ENCODE data around the gene OR4X1.
"Not testable (repeated sequence)": the region's sequence is repeated elsewhere in the genome, so short reads cannot be mapped to it uniquely, and the experiment has no call there.

OR4X1 gene, protein sequence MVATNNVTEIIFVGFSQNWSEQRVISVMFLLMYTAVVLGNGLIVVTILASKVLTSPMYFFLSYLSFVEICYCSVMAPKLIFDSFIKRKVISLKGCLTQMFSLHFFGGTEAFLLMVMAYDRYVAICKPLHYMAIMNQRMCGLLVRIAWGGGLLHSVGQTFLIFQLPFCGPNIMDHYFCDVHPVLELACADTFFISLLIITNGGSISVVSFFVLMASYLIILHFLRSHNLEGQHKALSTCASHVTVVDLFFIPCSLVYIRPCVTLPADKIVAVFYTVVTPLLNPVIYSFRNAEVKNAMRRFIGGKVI

DNA sequence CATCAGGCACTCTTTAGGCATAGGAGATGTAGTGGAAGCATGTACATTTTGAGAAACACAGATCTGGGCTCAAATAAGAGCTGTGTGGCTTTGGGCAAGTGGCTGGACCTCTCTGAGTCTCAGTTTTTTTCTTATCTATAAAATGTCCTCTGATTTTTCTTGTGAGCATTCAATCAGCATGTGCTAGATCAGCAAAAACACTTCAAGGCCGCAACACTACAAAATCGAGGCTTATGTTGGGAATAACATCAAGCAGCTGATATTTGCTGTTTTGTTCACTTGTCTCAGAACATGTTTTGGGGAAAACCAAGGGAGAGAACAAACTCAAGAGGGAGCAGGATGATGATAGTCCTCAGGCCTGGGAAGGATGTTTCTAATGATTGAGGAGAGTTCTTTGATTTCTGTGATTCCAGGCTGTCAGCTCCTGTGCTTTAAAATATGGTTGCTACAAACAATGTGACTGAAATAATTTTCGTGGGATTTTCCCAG, at the start of gene OR4X1:
OR4X1 (plus strand) TSS at position 439 of the 489 bp plus-strand sequence; CDS start at position 439, 0 bp downstream.
- no peak within 1 kb of the TSS for H3K4me3 ChIP-seq (ENCODE audit: low read length)
- TF ChIP-seq CTCF (conservative IDR thresholded peaks at IDR 0.05; ENCODE audit: low read length) = no peak
- no peak for DNase-seq (ENCODE audit: low read depth)

DNA sequence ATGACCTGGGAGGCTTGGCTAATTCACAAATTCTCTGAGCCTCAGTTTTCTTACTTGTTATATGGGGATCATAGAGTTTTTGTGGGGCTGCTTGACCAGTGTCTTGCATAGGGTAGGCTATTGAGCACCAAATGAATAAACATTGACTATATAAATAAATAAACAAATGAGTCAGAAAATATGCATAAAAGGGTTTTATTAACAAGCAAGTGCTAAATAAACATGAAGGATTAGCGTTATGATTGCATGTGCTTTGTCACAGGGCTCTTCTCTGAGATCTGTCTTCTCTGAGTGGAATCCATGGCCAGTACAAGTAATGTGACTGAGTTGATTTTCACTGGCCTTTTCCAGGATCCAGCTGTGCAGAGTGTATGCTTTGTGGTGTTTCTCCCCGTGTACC, 47.2 kb upstream of the OR4X1 start, which contains the start of gene OR4B1:
OR4B1 (plus strand) TSS at position 301 of the 400 bp plus-strand sequence; CDS start at position 301, 0 bp downstream.
- no peak for TF ChIP-seq CTCF (conservative IDR thresholded peaks at IDR 0.05; ENCODE audit: low read length)
- DNase-seq (ENCODE audit: low read depth) = no peak
- no peak within 1 kb of the TSS for H3K4me3 ChIP-seq (ENCODE audit: low read length)

DNA sequence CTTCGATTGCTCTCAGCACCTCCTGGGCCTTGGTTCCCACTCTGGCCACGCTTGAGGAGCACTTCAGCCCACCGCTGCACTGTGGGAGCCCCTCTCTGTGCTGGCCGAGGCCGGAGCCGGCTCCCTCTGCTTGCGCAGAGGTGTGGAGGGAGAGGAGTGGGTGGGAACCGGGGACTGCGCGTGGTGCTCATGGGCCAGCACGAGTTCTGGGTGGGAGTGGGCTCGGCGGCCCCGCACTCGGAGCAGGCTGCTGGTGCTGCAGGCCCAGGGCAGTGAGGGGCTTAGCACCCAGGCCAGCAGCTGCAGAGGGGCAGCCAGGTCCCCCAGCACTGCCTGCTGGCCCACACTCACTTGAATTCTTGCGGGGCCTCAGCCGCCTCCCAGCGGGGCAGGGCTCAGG, 34.9 kb upstream of the OR4X1 start:
- no peak for TF ChIP-seq CTCF (conservative IDR thresholded peaks at IDR 0.05; ENCODE audit: low read length)
- no peak for DNase-seq (ENCODE audit: low read depth)

GRCh38 chr11:48230057-48230456, 33.6 kb upstream of the OR4X1 start:
- H3K4me3 ChIP-seq (ENCODE audit: low read length); DNase-seq (ENCODE audit: low read depth): not testable (repeated sequence)

More for the DNA sequence above, 34.9 kb upstream of the OR4X1 start:
- no peak overlapping the region for H3K4me3 ChIP-seq (ENCODE audit: low read length)

DNA sequence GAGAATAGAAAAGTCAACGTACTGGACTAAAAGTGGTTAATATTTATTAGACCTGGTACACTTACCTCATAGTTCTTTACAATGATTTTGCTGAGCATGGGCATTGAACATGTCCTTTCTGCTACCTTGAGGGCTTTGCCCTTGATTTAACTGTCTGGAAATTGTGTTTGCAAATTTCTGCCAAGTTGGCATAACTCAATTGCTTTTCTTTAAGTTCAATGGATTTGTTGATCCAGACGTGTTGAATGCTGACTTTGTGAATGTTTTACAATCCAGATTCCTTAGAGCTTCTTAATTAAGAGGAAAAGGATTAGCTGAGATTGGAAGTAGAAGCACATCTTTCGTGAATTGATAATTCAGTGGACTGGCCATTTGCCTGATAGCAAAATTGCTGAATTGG, 25.9 kb upstream of the OR4X1 start:
- TF ChIP-seq CTCF (conservative IDR thresholded peaks at IDR 0.05; ENCODE audit: low read length) = no peak
- no peak for DNase-seq (ENCODE audit: low read depth)
- H3K4me3 ChIP-seq (ENCODE audit: low read length) = no peak overlapping the region

- no peak for TF ChIP-seq CTCF (conservative IDR thresholded peaks at IDR 0.05; ENCODE audit: low read length)
- DNase-seq (ENCODE audit: low read depth) = no peak
- no peak overlapping the region for H3K4me3 ChIP-seq (ENCODE audit: low read length)
Observed at GRCh38 chr11:48242501-48242900, 21.2 kb upstream of the OR4X1 start.

DNA sequence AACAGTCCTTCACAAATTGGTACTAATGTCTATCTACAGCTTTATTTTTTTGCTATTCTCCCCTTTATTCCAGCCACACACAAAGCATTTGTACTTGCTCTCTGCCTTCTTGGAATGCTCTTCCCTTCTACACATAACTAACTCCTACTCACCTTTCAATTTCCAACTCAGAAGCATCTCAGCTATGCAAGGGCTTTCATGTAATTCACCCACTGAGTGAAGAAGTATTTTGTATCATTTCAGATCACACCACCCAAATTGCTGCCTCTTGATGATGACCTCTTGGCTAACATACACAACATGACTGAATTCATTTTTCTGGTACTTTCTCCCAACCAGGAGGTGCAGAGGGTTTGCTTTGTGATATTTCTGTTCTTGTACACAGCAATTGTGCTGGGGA, 18.9 kb upstream of the OR4X1 start, which contains the start of gene OR4X2:
OR4X2 (plus strand) TSS at position 301 of the 400 bp plus-strand sequence; CDS start at position 301, 0 bp downstream.
- no peak for DNase-seq (ENCODE audit: low read depth)
- TF ChIP-seq CTCF (conservative IDR thresholded peaks at IDR 0.05; ENCODE audit: low read length) = no peak

More for the DNA sequence above, 18.9 kb upstream of the OR4X1 start, which contains the start of gene OR4X2:
- H3K4me3 ChIP-seq (ENCODE audit: low read length) = no peak within 1 kb of the TSS

Measured in AG10803 (cell line).